NK-92 (cell line): ENCODE measurements around the gene NYAP1.
"Not testable (repeated sequence)": the region's sequence is repeated elsewhere in the genome, so short reads cannot be mapped to it uniquely, and the experiment has no call there.

Source experiments
- DNase-seq: peaks from one replicate; lab custom pipeline; 2025; ENCODE audit not compliant: unreplicated experiment; lab: John Stamatoyannopoulos, UW

Gene NYAP1

GRCh38 chr7:100540073-100540723, 56.5 kb downstream of the NYAP1 start:
- no peak for DNase-seq

- DNase-seq, result not testable (repeated sequence)
Observed at GRCh38 chr7:100541309-100541708, 57.6 kb downstream of the NYAP1 start.

- DNase-seq, result no peak
Observed at GRCh38 chr7:100543586-100543985, 59.9 kb downstream of the NYAP1 start.

- DNase-seq, result no peak
Observed at GRCh38 chr7:100544386-100544785, 60.7 kb downstream of the NYAP1 start.
